HPDE6-E6E7 (cell line): ENCODE results near the gene DMRTC1B.
"Not testable (repeated sequence)": the region's sequence is repeated elsewhere in the genome, so short reads cannot be mapped to it uniquely, and the experiment has no call there.

Source experiments
- DNase-seq: peaks from one replicate; pipeline ENCODE4 v3.0.0; 2011; ENCODE audit warnings: missing footprints; ENCODE audit errors: extremely low spot score

Gene DMRTC1B, protein sequence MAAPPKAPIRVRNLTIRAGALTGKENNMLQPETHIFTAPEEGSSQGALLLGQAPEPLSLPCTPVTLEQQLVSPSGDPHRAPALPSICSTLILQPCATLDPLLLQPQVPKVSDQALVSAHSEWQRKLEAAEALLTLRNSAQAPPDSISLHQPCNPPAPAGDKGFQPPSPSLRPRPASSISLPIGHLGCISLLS

DNA sequence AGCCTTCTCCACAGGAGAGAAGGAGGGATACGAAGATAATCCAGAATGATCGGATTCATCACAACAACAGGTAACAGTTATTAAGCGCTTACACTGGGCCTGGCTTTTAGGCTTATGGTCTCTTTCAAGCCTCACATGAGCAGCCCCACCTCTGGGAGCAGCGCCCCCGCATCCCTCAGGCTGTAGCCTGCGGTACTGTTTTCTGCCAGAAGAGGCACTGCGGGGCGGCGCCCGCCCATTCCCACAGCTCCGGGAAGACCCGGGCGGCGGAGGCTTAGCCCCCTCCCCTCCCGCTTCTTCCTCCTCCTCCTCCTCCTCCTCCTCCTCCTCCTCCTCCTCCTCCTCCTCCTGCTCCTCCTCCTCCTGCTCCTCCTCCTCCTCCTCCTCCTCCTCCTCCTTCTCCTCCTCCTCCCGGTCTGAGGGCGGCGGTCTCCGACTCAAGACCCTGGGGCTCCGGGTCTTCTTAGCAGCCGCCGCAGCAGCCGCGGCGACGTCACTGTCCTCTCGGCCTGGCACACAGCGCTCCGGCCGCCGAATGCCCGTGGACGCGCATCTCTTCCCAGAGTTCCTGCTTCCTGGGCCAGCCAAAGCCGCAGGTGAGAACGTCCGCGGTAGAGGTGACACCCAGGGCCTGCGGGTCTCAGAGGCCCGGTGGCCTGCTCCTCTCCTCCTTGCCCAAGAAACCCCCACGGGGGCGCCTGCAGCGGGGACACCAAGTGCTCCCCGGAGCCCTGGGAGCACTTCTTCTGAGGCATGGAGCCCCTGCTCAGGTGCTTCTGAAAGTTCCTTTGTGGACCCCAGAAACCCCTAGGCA is at the start of gene DMRTC1B:
TSS of gene DMRTC1B (plus strand) at position 238 of the 814 bp plus-strand sequence. CDS start 68,246 bp downstream, outside the sequence.
- not testable (repeated sequence) for DNase-seq

DNA sequence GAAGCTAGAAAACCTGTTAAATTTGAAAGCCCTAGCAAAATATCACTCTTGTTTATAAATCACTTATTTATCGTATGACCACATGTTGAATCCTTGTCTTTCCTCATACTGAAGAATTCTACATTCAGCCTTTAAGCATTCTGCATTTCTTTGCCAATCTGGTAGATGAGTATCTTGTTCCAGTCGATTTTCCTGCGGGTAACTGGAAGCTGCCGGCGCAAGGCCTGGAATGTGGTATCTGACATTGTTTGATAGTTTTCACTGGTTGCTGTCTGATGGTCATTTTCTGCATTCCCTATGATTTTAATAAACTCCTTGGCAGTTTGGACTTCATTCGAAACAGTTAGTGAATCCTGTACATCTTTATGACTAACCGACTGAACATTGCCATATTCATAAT is 48.8 kb upstream of the DMRTC1B start:
- DNase-seq: no peak

DNA sequence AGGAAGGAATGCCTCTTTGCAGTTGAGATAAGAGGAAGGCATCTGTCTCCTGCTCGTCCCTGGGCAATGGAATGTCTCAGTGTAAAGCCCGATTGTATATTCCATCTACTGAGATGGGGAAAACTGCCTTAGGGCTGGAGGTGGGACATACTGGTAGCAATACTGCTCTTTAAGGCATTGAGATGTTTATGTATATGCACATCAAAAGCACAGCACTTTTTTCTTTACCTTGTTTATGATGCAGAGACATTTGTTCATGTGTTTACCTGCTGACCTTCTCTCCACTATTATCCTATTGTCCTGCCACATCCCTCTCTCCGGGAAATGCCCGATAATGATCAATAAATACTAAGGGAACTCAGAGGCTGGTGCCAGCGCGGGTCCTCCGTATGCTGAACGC is 43.1 kb upstream of the DMRTC1B start:
- DNase-seq: not testable (repeated sequence)

- no peak for DNase-seq
These were observed 41.1 kb upstream of the DMRTC1B start for GRCh38 chrX:72735561-72735960.

GRCh38 chrX:72745546-72745945 is 31.1 kb upstream of the DMRTC1B start:
- DNase-seq: not testable (repeated sequence)

DNA sequence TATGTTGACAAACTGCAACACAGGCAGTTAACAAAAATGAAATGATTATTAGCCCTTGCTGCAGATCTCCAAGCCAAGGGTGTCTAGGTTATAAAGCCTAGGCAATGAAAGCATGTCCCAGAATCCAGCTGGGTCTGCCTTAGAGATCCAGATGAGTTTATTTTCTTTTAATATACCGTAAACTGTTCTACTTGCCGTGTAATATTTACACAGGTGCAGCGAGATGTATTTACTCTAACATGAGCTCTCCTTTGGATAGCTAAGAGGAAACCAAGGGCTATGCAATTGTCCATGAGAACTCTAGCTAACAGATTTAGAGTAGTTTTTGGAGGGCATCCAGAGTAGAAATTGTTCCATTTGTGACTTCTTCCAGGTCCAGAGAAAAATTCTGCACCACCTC is 28.1 kb upstream of the DMRTC1B start:
- not testable (repeated sequence) for DNase-seq

DNA sequence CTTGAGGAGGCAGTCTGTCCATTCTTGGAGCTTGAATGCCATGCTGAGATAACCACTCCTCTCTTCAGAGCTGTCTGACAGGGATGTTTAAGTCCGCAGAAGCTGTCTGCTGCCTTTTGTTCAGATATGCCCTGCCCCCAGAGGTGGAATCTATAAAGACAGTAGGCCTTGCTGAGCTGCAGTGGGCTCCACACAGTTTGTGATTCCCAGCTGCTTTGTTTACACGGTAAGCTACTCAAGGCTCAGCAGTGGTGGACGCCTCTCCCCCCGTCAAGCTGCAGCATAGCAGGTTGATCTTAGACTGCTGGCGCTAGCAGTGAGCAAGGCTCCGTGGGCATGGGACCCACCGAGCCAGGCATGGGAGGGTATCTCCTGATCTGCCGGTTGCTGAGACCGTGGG is 16.2 kb upstream of the DMRTC1B start:
- not testable (repeated sequence) for DNase-seq

DNA sequence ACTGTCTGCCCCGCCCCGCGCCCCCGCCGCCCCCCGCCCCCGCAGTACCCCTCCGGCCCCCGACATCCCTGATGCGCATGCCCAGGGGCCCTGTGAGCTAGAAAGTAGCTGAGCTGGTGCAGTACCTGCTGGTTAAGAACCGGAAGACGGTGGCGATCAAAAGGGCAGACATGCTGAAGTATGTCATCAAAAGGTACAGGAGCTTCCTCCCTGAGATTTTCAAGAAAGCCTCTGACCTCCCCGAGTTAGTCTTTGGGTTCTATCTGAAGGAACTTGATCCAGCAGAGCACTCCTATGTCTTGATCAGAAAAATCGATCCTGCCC is 739 bp downstream of the DMRTC1B start:
- not testable (repeated sequence) for DNase-seq

DNA sequence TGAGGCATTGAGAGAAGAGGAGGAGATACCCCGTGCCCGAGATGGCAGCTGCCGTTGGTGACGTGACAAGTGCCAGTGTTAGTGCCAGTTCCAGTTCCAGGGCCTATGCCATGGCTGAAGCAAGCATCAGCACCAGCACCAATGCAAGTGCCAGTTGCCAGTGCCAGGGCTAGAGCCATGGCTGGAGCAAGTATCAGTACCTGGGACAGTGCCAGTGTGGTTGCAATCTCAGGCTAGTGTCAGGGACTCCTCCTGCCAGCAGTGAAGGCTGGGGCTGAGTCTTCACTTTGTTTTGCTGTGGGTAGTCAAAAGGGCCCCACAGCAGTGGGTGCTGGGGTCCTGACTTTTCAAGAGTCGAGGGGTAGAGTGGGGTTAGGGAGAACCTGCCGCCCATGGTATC is 1.5 kb downstream of the DMRTC1B start:
- not testable (repeated sequence) for DNase-seq

DNA sequence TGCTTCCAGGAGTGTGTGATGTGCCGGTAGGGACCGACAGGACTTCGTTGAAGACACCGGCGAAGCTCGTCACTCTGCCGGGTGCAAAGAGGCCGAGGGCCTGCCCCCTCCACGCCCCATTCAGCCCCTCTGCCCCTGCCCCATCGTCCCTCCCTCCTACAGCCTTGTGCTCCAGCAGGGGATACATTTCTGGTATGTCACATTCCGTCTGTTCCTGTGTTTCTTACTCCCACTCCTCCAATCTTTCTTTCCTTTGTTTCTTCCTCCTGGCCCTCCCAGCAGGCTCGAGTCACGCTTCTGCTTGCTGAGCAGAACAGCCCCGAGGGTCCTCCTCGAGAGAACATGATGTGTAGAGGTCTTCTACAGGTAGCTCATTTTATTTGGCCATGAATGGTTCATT is 5.9 kb downstream of the DMRTC1B start, which contains the start of gene FAM236B:
TSS of gene FAM236B (minus strand) at position 101 of the 400 bp plus-strand sequence. CDS start at position 1, 100 bp downstream.
- DNase-seq: not testable (repeated sequence)

DNA sequence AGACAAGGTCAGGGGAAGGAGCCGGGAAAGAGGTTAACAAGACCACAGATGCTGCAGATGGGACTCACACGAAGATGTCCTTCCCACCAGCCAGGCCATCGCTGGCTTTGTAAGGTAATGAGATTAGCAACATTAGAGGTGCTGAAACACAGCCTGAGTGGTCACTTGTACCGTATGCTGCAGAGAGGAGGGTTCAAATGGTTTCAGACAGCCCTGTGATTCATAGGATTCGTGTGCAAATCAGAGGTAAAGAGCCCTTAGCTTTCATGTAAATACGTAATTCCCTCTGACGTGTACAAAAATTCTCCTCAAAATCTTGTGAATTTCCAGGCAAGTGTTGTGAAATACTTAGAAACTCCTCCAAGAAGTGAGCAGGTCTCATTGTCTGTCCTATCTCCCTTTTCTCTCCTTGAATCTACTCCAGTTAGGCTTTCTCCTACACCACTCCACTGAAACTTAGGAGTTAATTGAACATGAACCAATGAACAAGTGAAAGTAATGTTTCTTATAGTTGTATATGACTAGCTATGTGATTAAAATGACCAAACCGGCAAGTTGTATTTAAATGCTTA is 6.8 kb downstream of the DMRTC1B start:
- not testable (repeated sequence) for DNase-seq

DNA sequence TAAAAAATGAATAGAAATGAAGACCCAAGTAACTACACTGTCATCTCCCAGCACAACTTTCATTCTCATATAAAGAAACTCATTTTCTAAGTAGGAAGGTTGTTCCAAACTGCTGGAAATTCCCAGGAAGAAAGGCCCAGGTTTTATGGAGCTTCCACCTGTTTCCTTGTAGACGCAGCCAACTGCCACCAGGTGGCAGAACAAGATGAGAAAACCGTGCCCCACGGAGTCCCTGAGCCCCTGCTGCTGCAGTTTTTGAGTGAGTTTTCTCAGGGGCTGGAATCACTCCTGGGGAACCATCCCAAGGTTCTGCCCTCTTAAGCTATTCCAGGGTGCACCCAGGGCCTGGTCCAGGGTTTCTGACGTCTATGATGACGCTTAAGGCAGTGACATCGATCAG is 7.3 kb downstream of the DMRTC1B start:
- DNase-seq: not testable (repeated sequence)

- not testable (repeated sequence) for DNase-seq
These were observed 11.5 kb downstream of the DMRTC1B start for GRCh38 chrX:72788142-72788541.

GRCh38 chrX:72790390-72790789 is 13.7 kb downstream of the DMRTC1B start:
- not testable (repeated sequence) for DNase-seq

GRCh38 chrX:72808110-72808509 is 31.4 kb downstream of the DMRTC1B start, which contains the start of gene FAM236D:
FAM236D (minus strand) TSS chrX:72808210; CDS start chrX:72808110, 100 bp downstream.
- not testable (repeated sequence) for DNase-seq

DNA sequence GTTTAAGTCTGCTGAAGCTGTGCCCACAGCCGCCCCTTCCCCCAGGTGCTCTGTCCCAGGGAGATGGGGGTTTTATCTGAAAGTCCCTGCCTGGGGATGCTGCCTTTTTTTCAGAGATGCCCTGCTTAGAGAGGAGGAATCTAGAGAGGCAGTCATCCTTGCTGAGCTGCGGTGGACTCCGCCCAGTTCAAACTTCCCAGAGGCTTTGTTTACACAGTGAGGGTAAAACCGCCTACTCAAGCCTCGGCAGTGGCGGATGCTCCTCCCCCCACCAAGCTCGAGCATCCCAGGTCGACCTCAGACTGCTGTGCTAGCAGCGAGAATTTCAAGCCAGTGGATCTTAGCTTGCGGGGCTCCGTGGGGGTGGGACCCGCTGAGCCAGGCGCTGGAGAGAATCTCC is 54.0 kb downstream of the DMRTC1B start:
- not testable (repeated sequence) for DNase-seq

DNA sequence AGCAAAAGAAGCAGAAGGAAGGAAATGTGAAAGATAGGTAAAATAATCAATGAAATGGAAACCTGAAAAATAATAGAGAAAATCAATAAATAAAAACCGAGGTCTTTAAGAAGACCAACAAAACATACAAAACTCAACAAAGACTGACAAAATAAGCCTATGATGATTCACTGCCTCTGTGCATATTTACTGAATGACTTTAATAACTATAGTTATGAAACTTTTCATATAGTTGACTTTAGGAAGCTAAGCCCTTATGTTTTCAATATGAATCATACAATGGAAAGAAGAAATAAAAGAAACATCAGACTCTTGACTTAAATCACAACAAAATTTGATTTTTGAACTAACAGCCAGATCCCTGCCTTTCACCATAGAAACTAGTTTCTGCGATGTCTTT is 60.8 kb downstream of the DMRTC1B start:
- not testable (repeated sequence) for DNase-seq

DNA sequence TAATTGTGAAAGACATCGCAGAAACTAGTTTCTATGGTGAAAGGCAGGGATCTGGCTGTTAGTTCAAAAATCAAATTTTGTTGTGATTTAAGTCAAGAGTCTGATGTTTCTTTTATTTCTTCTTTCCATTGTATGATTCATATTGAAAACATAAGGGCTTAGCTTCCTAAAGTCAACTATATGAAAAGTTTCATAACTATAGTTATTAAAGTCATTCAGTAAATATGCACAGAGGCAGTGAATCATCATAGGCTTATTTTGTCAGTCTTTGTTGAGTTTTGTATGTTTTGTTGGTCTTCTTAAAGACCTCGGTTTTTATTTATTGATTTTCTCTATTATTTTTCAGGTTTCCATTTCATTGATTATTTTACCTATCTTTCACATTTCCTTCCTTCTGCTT is 106.2 kb downstream of the DMRTC1B start:
- DNase-seq: not testable (repeated sequence)

- DNase-seq: not testable (repeated sequence)
These were observed 113.0 kb downstream of the DMRTC1B start for GRCh38 chrX:72889740-72890139.
